Panc1 (cell line): ENCODE data around the gene PROP1.

ENCODE experiments used
- POLR2AphosphoS5 ChIP-seq: IDR thresholded peaks from 2 replicates; pipeline ENCODE4 v1.6.1; 2012; ENCODE audit warnings: mild to moderate bottlenecking, low read depth, low read length, moderate library complexity
- TF ChIP-seq, protein P1 (sequence below): fragments of 450-650 bp; IDR thresholded peaks from 2 replicates; pipeline ENCODE4 v1.5.1; 2017; ENCODE audit warnings: mild to moderate bottlenecking

DNA sequence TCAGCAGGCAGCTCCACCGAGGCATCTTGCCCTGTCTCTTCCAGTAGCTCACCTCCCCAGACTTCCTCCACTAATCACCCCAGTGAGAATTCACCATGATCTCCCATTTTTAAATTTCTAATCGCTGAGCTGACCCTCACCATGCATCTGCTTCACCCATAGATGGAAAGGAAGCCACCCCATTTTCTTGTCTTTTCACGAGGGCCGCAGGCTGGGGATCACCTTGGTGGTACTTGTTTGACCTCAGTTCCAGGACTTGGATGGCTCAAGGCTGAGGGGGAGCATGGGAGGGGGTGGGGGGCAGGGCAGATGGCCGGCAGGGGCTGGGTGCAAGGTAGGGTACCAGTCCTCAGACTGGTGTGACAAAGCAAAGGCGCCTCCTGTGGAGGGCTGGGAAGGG, 3.6 kb downstream of the PROP1 start:
- TF ChIP-seq, protein P1, sequence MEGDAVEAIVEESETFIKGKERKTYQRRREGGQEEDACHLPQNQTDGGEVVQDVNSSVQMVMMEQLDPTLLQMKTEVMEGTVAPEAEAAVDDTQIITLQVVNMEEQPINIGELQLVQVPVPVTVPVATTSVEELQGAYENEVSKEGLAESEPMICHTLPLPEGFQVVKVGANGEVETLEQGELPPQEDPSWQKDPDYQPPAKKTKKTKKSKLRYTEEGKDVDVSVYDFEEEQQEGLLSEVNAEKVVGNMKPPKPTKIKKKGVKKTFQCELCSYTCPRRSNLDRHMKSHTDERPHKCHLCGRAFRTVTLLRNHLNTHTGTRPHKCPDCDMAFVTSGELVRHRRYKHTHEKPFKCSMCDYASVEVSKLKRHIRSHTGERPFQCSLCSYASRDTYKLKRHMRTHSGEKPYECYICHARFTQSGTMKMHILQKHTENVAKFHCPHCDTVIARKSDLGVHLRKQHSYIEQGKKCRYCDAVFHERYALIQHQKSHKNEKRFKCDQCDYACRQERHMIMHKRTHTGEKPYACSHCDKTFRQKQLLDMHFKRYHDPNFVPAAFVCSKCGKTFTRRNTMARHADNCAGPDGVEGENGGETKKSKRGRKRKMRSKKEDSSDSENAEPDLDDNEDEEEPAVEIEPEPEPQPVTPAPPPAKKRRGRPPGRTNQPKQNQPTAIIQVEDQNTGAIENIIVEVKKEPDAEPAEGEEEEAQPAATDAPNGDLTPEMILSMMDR = no peak
- no peak for TF ChIP-seq POLR2AphosphoS5
